Smooth muscle cell (in vitro differentiated cells): ENCODE measurements around the gene RHOT1. TPM values are rescaled to one million over a fixed set of nuclear protein-coding genes. Genes with fewer than 3 reads are reported as not detected.

ENCODE experiments used
- DNase-seq: peaks from one replicate; lab custom pipeline; 2025; ENCODE audit not compliant: unreplicated experiment; lab: John Stamatoyannopoulos, UW
- H2AFZ ChIP-seq: fragments of 200-600 bp; sonication (generic); 2 replicates; pipeline ENCODE4 v1.6.0; 2016; ENCODE audit warnings: antibody characterized with exemption, low read depth, mild to moderate bottlenecking
- H3F3A ChIP-seq: fragments of 200-600 bp; sonication (generic); 2 replicates; pipeline ENCODE4 v1.6.0; 2017; ENCODE audit warnings: antibody characterized with exemption, low read depth
- H3K27ac ChIP-seq: fragments of 200-600 bp; sonication (generic); 2 replicates; pipeline ENCODE4 v1.5.1; 2016; ENCODE audit warnings: low read depth, mild to moderate bottlenecking
- H3K27me3 ChIP-seq: fragments of 200-600 bp; sonication (generic); 2 replicates; pipeline ENCODE4 v1.6.1; 2016; ENCODE audit warnings: low read depth, mild to moderate bottlenecking
- H3K36me3 ChIP-seq: fragments of 200-600 bp; sonication (generic); 2 replicates; pipeline ENCODE4 v1.5.1; 2016; ENCODE audit warnings: low read depth
- H3K4me1 ChIP-seq: fragments of 200-600 bp; sonication (generic); 2 replicates; pipeline ENCODE4 v1.5.1; 2016; ENCODE audit warnings: low read depth
- H3K4me2 ChIP-seq: fragments of 200-600 bp; sonication (generic); 2 replicates; pipeline ENCODE4 v1.6.0; 2016; ENCODE audit warnings: mild to moderate bottlenecking
- H3K4me3 ChIP-seq: fragments of 200-600 bp; sonication (generic); 2 replicates; pipeline ENCODE4 v1.5.1; 2016; ENCODE audit warnings: mild to moderate bottlenecking
- H3K79me2 ChIP-seq: fragments of 200-600 bp; sonication (generic); 2 replicates; pipeline ENCODE4 v1.6.0; 2016; ENCODE audit warnings: low read depth, mild to moderate bottlenecking
- H3K9ac ChIP-seq: fragments of 200-600 bp; sonication (generic); 2 replicates; pipeline ENCODE4 v1.6.0; 2016; ENCODE audit warnings: low read depth
- H3K9me3 ChIP-seq: fragments of 200-600 bp; sonication (generic); replicated peaks from 2 replicates; pipeline ENCODE4 v1.5.1; 2016; ENCODE audit warnings: low read depth
- H4K20me1 ChIP-seq: fragments of 200-600 bp; sonication (generic); 2 replicates; pipeline ENCODE4 v1.6.0; 2016; ENCODE audit warnings: low read depth
- CTCF ChIP-seq: fragments of 200-600 bp; sonication (generic); IDR thresholded peaks from 2 replicates; pipeline ENCODE4 v1.5.1; 2017; ENCODE audit warnings: borderline replicate concordance, mild to moderate bottlenecking, antibody characterized with exemption; ENCODE audit not compliant: insufficient read depth, poor library complexity, severe bottlenecking
- WGBS: methylation state at CpG from one replicate; pipeline ENCODE4 v1.1.7; 2016; ENCODE audit warnings: low lambda C conversion rate; 5-methylcytosine and 5-hydroxymethylcytosine counted together
- polyA plus RNA-seq: library from polyadenylated mRNA; unstranded; fragments of >200 nt; fragmentation: Nextera tagmentation; extraction: Ambion mirVana; gene quantifications from 2 replicates; pipeline ENCODE4 v1.2.1, GENCODE V29; 2016
- total RNA-seq: library from RNA; depleted of rRNA; stranded (reverse); fragments of >200 nt; gene quantifications from 2 replicates; pipeline ENCODE4 v1.2.3, GENCODE V29; 2014

Gene RHOT1
- total and polyA plus RNA-seq, 2 experiments from 2014 or later: 23.6 to 28.7 TPM

- H3K4me1 ChIP-seq: no peaks in the 10 kb centered on the region
- 73% methylated on average over 18 of the region's 18 CpGs for WGBS
Measured at GRCh38 chr17:32258383-32259140, 116.3 kb downstream of the RHOT1 start.

GRCh38 chr17:32259586-32259985, 117.3 kb downstream of the RHOT1 start:
- H3K9ac ChIP-seq: no peak overlapping the region
- H3K36me3 ChIP-seq: no peaks in the 10 kb centered on the region
- H3K4me3 ChIP-seq: no peak overlapping the region
- H3K27ac ChIP-seq: no peak overlapping the region
- no peaks in the 10 kb centered on the region for H3F3A ChIP-seq
- no peaks in the 10 kb centered on the region for H3K79me2 ChIP-seq
- no peak overlapping the region for H3K4me2 ChIP-seq
- peaks cover 2% of the 10 kb centered on the region for H3K4me1 ChIP-seq
- DNase-seq: no peak
- peaks cover 59% of the 10 kb centered on the region for H3K27me3 ChIP-seq
- TF ChIP-seq CTCF: no peak
- no peaks in the 10 kb centered on the region for H3K9me3 ChIP-seq
- 56% methylated on average over 4 of the region's 4 CpGs for WGBS
- no peak overlapping the region for H2AFZ ChIP-seq
- no peaks in the 10 kb centered on the region for H4K20me1 ChIP-seq

More at GRCh38 chr17:32258383-32259140, 116.3 kb downstream of the RHOT1 start:
- peaks cover 48% of the 10 kb centered on the region for H3K27me3 ChIP-seq
- no peak overlapping the region for H3K9ac ChIP-seq
- no peak for TF ChIP-seq CTCF
- no peak overlapping the region for H3K4me3 ChIP-seq
- no peaks in the 10 kb centered on the region for H4K20me1 ChIP-seq
- H3F3A ChIP-seq: no peaks in the 10 kb centered on the region
- H3K27ac ChIP-seq: no peak overlapping the region
- no peaks in the 10 kb centered on the region for H3K36me3 ChIP-seq
- no peaks in the 10 kb centered on the region for H3K9me3 ChIP-seq
- no peak for DNase-seq
- H3K4me2 ChIP-seq: no peak overlapping the region
- H2AFZ ChIP-seq: no peak overlapping the region
- H3K79me2 ChIP-seq: no peaks in the 10 kb centered on the region

- H3K4me2 ChIP-seq: no peak overlapping the region
- DNase-seq: no peak
- no peak for TF ChIP-seq CTCF
- no peaks in the 10 kb centered on the region for H3F3A ChIP-seq
- H4K20me1 ChIP-seq: no peaks in the 10 kb centered on the region
- H3K9ac ChIP-seq: no peak overlapping the region
- no peaks in the 10 kb centered on the region for H3K79me2 ChIP-seq
- H3K27me3 ChIP-seq: peaks cover 69% of the 10 kb centered on the region
- H3K4me1 ChIP-seq: peaks cover 4% of the 10 kb centered on the region
- 83% methylated on average over 7 of the region's 7 CpGs for WGBS
- no peak overlapping the region for H2AFZ ChIP-seq
- H3K9me3 ChIP-seq: no peaks in the 10 kb centered on the region
- no peak overlapping the region for H3K27ac ChIP-seq
- no peaks in the 10 kb centered on the region for H3K36me3 ChIP-seq
- no peak overlapping the region for H3K4me3 ChIP-seq
Measured at GRCh38 chr17:32261417-32261736, 119.1 kb downstream of the RHOT1 start.
